ENCODE data around the gene MPND. TPM values are rescaled to one million over a fixed set of nuclear protein-coding genes. Genes with fewer than 3 reads are reported as not detected.
A peak's percentile ranks its signal among the peaks of the same experiment; 100 is the strongest.

MPND gene
- total RNA-seq, 1 experiment from 2014 or later, result 37.0 TPM

DNA sequence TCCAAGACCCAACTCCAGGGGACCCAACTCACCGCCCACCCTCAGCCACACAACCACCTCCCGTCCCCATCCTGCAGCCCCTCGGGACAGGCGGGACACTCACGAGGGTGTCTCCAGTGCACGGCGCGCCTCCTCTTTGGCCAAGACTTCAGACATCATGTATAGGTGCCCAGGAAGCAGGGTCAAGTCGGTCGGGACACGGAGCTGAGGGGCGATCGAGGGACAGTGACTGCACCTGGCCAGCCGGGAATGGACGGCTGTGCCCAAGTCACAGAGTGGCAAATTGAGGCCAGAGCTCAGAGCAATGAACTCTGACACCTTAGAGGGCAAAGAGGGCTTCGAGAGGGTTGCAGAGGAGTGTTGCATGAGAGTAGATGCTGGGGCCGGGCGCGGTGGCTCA lies 13.5 kb upstream of the MPND start:
- no peak overlapping the region for H2AFZ ChIP-seq (ENCODE audit: low read length)
- no peak overlapping the region for H2BK15ac ChIP-seq (ENCODE audit: low read depth, low read length)
- no peak overlapping the region for H4K5ac ChIP-seq (ENCODE audit: insufficient read length, low read depth, low read length)
- no peak overlapping the region for H2BK120ac ChIP-seq (ENCODE audit: low read depth, low read length, poor library complexity, severe bottlenecking)
- no peak overlapping the region for H3K23ac ChIP-seq (ENCODE audit: insufficient read length, low read depth, low read length)
- H3K4ac ChIP-seq (ENCODE audit: low read depth, low read length), result no peak overlapping the region
- H3K9ac ChIP-seq (ENCODE audit: extremely low read depth, insufficient read length, low read length), result no peak overlapping the region
- H2AK5ac ChIP-seq (ENCODE audit: insufficient read length, low read length), result no peak overlapping the region
- no peak overlapping the region for H3K27ac ChIP-seq (ENCODE audit: insufficient read length, low read depth, low read length)
- H3K23me2 ChIP-seq (ENCODE audit: insufficient read length, low read depth, low read length, poor library complexity, severe bottlenecking), result peaks cover 9% of the 10 kb centered on the region
- no peak overlapping the region for H4K8ac ChIP-seq (replicated peaks; ENCODE audit: insufficient read length, low read depth, low read length)
- H3T11ph ChIP-seq (ENCODE audit: low read length), result no peak overlapping the region
- Mint-ChIP-seq H3K27ac (no peak overlapping the region), H3K36me3 (ENCODE audit: insufficient read depth in 1 of 3, low read depth in 3 of 3) (peaks cover 7 to 18% (median 10%) of the 10 kb centered on the region in 3 experiments), H3K9me3 (peaks cover 0 to 4% of the 10 kb centered on the region in 2 experiments; a peak in 1 of 5 replicates), H3K27me3 (ENCODE audit: low read depth) (peaks cover 6% of the 10 kb centered on the region), H3K4me1 (peaks cover 10 to 15% of the 10 kb centered on the region in 2 experiments), H3K4me3 (peak overlapping the region in 1 of 2 experiments; percentile 56; a peak in 2 of 5 replicates)
- peaks cover 2% of the 10 kb centered on the region; the same call in 1 of the 2 replicates for H3K4me1 ChIP-seq (ENCODE audit: insufficient read depth, low read length)
- DNase-seq, result no peak
- H3K56ac ChIP-seq (ENCODE audit: insufficient read length, low read depth, low read length), result no peak overlapping the region
- H4K20me1 ChIP-seq (ENCODE audit: control insufficient read depth, insufficient read depth, insufficient read length), result no peaks in the 10 kb centered on the region
- no CpG with 5 or more reads among the region's 19 CpGs for WGBS (ENCODE audit: extremely low coverage, insufficient read length, low lambda C conversion rate)
- TF ChIP-seq, protein P1, sequence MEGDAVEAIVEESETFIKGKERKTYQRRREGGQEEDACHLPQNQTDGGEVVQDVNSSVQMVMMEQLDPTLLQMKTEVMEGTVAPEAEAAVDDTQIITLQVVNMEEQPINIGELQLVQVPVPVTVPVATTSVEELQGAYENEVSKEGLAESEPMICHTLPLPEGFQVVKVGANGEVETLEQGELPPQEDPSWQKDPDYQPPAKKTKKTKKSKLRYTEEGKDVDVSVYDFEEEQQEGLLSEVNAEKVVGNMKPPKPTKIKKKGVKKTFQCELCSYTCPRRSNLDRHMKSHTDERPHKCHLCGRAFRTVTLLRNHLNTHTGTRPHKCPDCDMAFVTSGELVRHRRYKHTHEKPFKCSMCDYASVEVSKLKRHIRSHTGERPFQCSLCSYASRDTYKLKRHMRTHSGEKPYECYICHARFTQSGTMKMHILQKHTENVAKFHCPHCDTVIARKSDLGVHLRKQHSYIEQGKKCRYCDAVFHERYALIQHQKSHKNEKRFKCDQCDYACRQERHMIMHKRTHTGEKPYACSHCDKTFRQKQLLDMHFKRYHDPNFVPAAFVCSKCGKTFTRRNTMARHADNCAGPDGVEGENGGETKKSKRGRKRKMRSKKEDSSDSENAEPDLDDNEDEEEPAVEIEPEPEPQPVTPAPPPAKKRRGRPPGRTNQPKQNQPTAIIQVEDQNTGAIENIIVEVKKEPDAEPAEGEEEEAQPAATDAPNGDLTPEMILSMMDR (conservative IDR thresholded peaks at IDR 0.05), result no peak
- H3K9me3 ChIP-seq (ENCODE audit: control insufficient read depth, low read depth, low read length), result no peaks in the 10 kb centered on the region
- H3K14ac ChIP-seq (ENCODE audit: insufficient read depth, low read length), result no peak overlapping the region; the same call in 1 of the 2 replicates
- H3K18ac ChIP-seq (ENCODE audit: insufficient read length, low read depth, low read length), result no peak overlapping the region
- H2BK20ac ChIP-seq (ENCODE audit: low read depth, low read length, poor library complexity, severe bottlenecking), result no peak overlapping the region
- H2BK12ac ChIP-seq (ENCODE audit: insufficient read length, low read depth, low read length), result no peak overlapping the region
- H3K79me2 ChIP-seq (ENCODE audit: insufficient read depth, low read length), result no peaks in the 10 kb centered on the region
- no peak overlapping the region for H2BK5ac ChIP-seq (ENCODE audit: insufficient read length, low read length)
- no peak overlapping the region for H3K4me2 ChIP-seq (ENCODE audit: insufficient read depth, insufficient read length, low read length)
- H4K91ac ChIP-seq (ENCODE audit: insufficient read length, low read depth, low read length), result no peak overlapping the region
- no peaks in the 10 kb centered on the region for H3K27me3 ChIP-seq (ENCODE audit: insufficient read depth, low read length)
- H3K79me1 ChIP-seq (ENCODE audit: insufficient read depth, low read depth, low read length, poor library complexity, severe bottlenecking), result no peaks in the 10 kb centered on the region

Data from H9 (cell line).